Left ventricle myocardium inferior (tissue), 1 donor: ENCODE data around the gene HNRNPL. TPM values are rescaled to one million over a fixed set of nuclear protein-coding genes. Genes with fewer than 3 reads are reported as not detected.

Experiments used
- DNase-seq: peaks from one replicate; pipeline ENCODE4 v3.0.0-alpha.2; 2020
- H3K27ac ChIP-seq: fragments of 200-600 bp; replicated peaks from 2 replicates; pipeline ENCODE4 v1.8.0; 2021
- H3K27me3 ChIP-seq: fragments of 200-600 bp; 2 replicates; pipeline ENCODE4 v1.8.0; 2021; ENCODE audit warnings: low read depth
- H3K36me3 ChIP-seq: fragments of 200-600 bp; 2 replicates; pipeline ENCODE4 v1.8.0; 2021
- H3K4me1 ChIP-seq: fragments of 200-600 bp; 2 replicates; pipeline ENCODE4 v1.8.0; 2021
- H3K4me3 ChIP-seq: fragments of 200-600 bp; 2 replicates; pipeline ENCODE4 v1.8.0; 2021; ENCODE audit warnings: mild to moderate bottlenecking, moderate library complexity
- H3K9me3 ChIP-seq: fragments of 200-600 bp; replicated peaks from 2 replicates; pipeline ENCODE4 v1.8.0; 2021
- intact Hi-C: fragments of 100-400 bp; cut with micrococcal nuclease; formaldehyde crosslinking; loops from one replicate; pipeline ENCODE4 v1.11.0; 2022
- total RNA-seq: library from RNA; stranded (reverse); fragmentation: NEBNext Ultra II Directional; extraction: Animal tissue kit (Norgen Biotek cat#: 25700); gene quantifications from one replicate; pipeline ENCODE4 v1.2.1, GENCODE V29; 2021
- TF ChIP-seq, protein P1 (sequence below): fragments of 200-600 bp; IDR thresholded peaks from 2 replicates; pipeline ENCODE4 v1.8.0; 2021; ENCODE audit warnings: antibody characterized with exemption, mild to moderate bottlenecking, borderline replicate concordance
- donor health status: DM: no; HTN: yes; CAD: no; lungs with severe emphysema.

Gene HNRNPL
- total RNA-seq, 1 donor from 2014 or later: 140 TPM

DNA sequence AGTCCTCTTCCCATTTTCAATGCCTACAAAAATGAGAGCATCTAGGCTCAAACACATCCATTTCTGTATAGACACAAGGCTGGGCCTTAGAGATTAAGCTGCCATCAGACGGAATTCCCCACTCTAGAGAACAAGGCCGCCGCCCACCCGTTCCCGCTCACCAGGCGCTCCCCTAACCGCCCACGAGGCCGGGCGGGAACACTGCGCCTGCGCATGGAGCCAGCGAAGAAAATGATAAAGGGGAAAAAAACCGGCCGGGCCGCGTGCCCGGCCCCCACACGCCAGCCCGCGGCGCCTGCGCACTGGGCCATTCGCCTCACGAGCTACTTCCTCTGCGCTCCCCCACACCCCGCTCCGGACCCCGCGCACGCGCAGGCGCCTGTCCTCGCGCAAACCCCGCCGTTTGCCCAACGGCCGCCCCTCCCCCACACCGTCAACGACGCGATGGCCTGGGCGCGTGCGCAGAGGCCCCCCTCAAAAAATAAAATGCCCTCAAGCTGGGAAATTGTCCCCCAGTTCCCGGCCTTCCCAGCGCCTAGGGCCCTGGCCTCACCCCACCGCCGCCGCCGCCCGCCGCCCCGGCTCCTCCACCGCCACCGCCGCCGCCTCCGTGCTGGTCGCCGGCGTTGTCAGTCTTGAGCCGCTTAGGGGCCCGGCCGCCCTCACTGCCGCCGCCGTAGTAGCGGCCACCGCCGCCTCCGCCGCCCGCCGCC lies 483 bp downstream of the HNRNPL start:
- peaks cover 41% of the 10 kb centered on the region for H3K36me3 ChIP-seq
- intact Hi-C loops: no loop called here
- peaks cover 73% of the 10 kb centered on the region for H3K4me1 ChIP-seq
- H3K4me3 ChIP-seq: peak overlapping the region; percentile 99
- H3K27ac ChIP-seq: peak overlapping the region; percentile 100
- no peaks in the 10 kb centered on the region for H3K27me3 ChIP-seq
- TF ChIP-seq, protein P1, sequence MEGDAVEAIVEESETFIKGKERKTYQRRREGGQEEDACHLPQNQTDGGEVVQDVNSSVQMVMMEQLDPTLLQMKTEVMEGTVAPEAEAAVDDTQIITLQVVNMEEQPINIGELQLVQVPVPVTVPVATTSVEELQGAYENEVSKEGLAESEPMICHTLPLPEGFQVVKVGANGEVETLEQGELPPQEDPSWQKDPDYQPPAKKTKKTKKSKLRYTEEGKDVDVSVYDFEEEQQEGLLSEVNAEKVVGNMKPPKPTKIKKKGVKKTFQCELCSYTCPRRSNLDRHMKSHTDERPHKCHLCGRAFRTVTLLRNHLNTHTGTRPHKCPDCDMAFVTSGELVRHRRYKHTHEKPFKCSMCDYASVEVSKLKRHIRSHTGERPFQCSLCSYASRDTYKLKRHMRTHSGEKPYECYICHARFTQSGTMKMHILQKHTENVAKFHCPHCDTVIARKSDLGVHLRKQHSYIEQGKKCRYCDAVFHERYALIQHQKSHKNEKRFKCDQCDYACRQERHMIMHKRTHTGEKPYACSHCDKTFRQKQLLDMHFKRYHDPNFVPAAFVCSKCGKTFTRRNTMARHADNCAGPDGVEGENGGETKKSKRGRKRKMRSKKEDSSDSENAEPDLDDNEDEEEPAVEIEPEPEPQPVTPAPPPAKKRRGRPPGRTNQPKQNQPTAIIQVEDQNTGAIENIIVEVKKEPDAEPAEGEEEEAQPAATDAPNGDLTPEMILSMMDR: no peak
- no peaks in the 10 kb centered on the region for H3K9me3 ChIP-seq
- DNase-seq: peak; percentile 97

DNA sequence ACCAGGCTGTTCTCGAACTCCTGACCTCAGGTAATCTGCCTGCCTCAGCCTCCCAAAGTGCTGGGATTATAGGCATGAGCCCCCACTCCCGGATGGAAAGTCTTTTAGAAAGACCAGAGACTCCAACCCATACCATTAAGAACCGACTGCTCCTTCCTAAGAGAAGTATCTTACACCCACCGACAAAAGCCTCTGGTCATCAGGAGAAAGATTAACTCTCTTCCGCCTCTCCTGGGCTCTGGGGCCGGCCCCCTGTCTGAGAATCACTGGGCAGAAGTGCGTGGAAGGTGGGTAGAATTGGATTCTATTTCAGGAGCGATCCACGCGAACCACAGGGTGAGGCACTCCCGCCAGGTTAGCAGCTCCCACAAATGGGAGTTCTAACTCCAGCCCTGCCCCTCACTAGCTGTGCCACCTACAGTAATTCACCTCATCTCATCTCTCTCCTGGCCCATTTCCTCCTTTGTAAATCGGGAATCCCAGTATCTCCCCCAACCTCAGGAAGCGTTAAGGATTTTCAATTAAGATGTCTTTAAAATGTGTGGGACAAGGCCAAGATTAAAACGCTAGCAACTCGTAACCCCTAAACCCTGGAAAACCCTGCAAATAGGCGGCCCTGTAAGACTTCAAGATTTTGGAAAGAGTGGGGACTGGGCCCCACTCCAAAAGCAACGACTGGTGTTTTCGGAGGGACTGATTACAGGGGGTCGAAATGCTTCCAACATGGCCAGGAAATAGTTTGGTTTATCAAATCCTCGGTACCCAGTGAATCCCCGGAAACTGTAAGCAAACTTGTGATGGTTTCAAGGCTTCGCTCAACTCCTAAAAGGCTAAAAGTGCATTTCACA lies 1.3 kb downstream of the HNRNPL start:
- Histone ChIP-seq H3K27me3 (no peaks in the 10 kb centered on the region), H3K36me3 (peaks cover 49% of the 10 kb centered on the region), H3K27ac (peak overlapping the region; percentile 100), H3K4me3 (peak overlapping the region; percentile 99), H3K4me1 (peaks cover 81% of the 10 kb centered on the region), H3K9me3 (no peaks in the 10 kb centered on the region)
- no peak for DNase-seq
- intact Hi-C loops: no loop called here
- TF ChIP-seq, protein P1: no peak

DNA sequence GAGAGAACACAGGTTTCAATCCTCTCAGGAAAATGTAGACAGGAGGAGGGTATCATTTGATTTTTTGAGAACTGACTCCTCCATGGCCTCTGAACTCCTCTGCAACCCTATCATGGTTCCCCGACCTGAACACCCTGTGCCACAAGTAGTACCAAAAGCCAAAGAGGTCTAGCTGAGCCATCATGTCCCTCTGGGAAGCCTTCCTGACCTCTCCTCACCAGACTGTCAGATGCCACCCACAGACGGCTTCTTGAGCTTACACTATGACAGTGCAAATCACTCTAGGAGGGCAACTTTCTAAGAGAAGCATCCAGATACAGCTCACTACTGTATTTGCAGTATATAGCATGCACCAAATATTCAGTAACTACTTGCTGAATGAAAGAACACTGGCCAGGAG lies 3.7 kb downstream of the HNRNPL start:
- H3K27ac ChIP-seq: no peak overlapping the region
- DNase-seq: no peak
- peaks cover 73% of the 10 kb centered on the region for H3K36me3 ChIP-seq
- TF ChIP-seq, protein P1: no peak
- no peak overlapping the region for H3K4me3 ChIP-seq
- peaks cover 74% of the 10 kb centered on the region for H3K4me1 ChIP-seq
- H3K9me3 ChIP-seq: no peaks in the 10 kb centered on the region
- no peaks in the 10 kb centered on the region for H3K27me3 ChIP-seq
- intact Hi-C loops: no loop called here

DNA sequence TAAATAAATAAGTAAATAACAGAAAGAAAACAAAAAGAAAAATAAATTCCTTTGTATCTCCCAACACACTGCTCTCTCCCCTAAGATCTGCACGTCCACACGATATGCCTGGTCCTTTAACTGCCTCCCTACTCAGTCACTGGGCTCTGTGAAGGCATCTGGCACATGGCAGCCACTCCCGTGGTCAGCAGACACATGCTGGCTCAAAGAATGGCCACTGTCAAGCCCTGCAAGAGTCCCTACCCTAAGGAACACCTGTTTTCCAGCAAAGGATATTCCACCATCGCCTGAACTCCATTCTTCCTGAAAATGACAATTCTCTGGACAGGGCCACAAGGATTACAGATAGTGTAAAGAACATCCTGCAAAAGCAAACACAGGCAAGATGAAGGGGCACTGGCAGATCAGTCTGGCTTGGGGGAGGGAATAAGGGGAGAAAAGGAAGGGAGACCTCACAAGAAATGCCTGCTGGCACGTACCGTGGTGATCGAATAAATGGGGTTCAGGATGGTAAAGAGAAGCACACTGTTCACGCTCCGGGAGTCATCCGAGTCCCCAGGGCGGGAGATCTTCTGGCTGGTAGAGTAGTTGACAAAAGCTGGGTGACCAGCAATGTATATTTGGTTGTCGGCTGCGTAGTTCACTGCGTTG lies 4.3 kb downstream of the HNRNPL start:
- Histone ChIP-seq H3K4me1 (peaks cover 75% of the 10 kb centered on the region), H3K27ac (peak overlapping the region; percentile 11), H3K4me3 (no peak overlapping the region), H3K9me3 (no peaks in the 10 kb centered on the region), H3K27me3 (no peaks in the 10 kb centered on the region), H3K36me3 (peaks cover 79% of the 10 kb centered on the region)
- DNase-seq: no peak
- TF ChIP-seq, protein P1: no peak
- intact Hi-C loops: no loop called here

DNA sequence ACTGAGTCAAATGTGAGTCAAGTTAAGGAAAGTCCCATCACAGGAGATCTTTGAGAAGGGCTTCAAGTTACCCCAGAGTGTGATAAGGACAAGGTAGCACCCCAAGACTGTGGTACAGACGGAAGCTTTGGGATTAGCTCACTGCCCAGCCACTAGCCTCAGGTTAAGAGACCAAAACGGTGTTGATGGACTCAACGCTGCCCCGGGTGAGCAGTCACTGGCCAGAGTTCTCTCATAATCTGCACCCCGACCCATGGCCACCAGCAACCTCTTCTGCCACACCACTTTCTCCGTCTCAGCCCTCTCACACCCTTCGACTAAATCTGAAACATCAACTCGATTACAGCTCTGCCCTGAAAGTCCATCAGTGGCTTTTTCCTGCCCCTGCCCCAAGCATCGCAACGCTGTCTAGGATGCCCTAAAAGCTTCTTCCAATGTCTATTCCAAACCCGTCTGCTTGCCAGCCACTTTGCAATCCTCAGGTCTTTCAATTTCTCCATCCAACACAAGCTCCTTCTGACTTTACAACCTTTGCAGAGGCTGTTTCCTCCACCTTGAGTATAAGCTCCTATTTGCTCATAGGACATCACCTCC lies 5.6 kb downstream of the HNRNPL start:
- H3K27me3 ChIP-seq: no peaks in the 10 kb centered on the region
- TF ChIP-seq, protein P1: no peak
- no peak for DNase-seq
- no peak overlapping the region for H3K27ac ChIP-seq
- intact Hi-C loops: no loop called here
- no peak overlapping the region for H3K4me3 ChIP-seq
- H3K36me3 ChIP-seq: peaks cover 92% of the 10 kb centered on the region
- no peaks in the 10 kb centered on the region for H3K9me3 ChIP-seq
- H3K4me1 ChIP-seq: peaks cover 75% of the 10 kb centered on the region
